Upper lobe of right lung (tissue), 1 donor: Measurements from ENCODE around the gene NTPCR. TPM values are rescaled to one million over a fixed set of nuclear protein-coding genes. Genes with fewer than 3 reads are reported as not detected.

Experiments
- ATAC-seq: fragments of 200-7000 bp; cut with Tn5 transposase; one replicate; pipeline ENCODE4 v1.9.1; 2020; ENCODE audit warnings: mild to moderate bottlenecking, moderate library complexity
- DNase-seq: peaks from one replicate; pipeline ENCODE4 v3.0.0-alpha.2; 2020
- H3K27ac ChIP-seq: fragments of 200-600 bp; one replicate; pipeline ENCODE4 v1.8.0; 2022
- H3K27me3 ChIP-seq: fragments of 200-600 bp; one replicate; pipeline ENCODE4 v1.8.0; 2022; ENCODE audit warnings: mild to moderate bottlenecking
- H3K36me3 ChIP-seq: fragments of 200-600 bp; one replicate; pipeline ENCODE4 v1.8.0; 2022
- H3K4me1 ChIP-seq: fragments of 200-600 bp; one replicate; pipeline ENCODE4 v1.8.0; 2022
- H3K4me3 ChIP-seq: fragments of 200-600 bp; one replicate; pipeline ENCODE4 v1.8.0; 2022; ENCODE audit warnings: mild to moderate bottlenecking
- H3K9me3 ChIP-seq: fragments of 200-600 bp; one replicate; pipeline ENCODE4 v1.8.0; 2022
- CTCF ChIP-seq: fragments of 200-600 bp; IDR thresholded peaks from one replicate; pipeline ENCODE4 v1.8.0; 2022; ENCODE audit warnings: antibody characterized with exemption
- intact Hi-C: fragments of 100-400 bp; cut with DNase I; formaldehyde crosslinking; loops from one replicate; pipeline ENCODE4 v1.11.0; 2022
- total RNA-seq: library from RNA; stranded (reverse); fragmentation: NEBNext Ultra II Directional; extraction: Animal tissue kit (Norgen Biotek cat#: 25700); gene quantifications from one replicate; pipeline ENCODE4 v1.2.1, GENCODE V29; 2021
- donor health status: DM: no; HTN: yes; CAD: no; lungs with severe emphysema.

Gene NTPCR
- total RNA-seq, 1 donor from 2014 or later: 28.7 TPM

- H3K27ac ChIP-seq: no peak overlapping the region
- no peak for TF ChIP-seq CTCF
- DNase-seq: no peak
- intact Hi-C loops: loop anchor here (10.0 kb wide), 1 partner anchor 597 kb away; no protein-coding TSS in a partner anchor
- no peaks in the 10 kb centered on the region for H3K27me3 ChIP-seq
- peak; percentile 65 for ATAC-seq
- no peaks in the 10 kb centered on the region for H3K36me3 ChIP-seq
- no peak overlapping the region for H3K4me3 ChIP-seq
- no peaks in the 10 kb centered on the region for H3K9me3 ChIP-seq
- no peaks in the 10 kb centered on the region for H3K4me1 ChIP-seq
Observed at GRCh38 chr1:232927830-232928505, 22.4 kb upstream of the NTPCR start.

DNA sequence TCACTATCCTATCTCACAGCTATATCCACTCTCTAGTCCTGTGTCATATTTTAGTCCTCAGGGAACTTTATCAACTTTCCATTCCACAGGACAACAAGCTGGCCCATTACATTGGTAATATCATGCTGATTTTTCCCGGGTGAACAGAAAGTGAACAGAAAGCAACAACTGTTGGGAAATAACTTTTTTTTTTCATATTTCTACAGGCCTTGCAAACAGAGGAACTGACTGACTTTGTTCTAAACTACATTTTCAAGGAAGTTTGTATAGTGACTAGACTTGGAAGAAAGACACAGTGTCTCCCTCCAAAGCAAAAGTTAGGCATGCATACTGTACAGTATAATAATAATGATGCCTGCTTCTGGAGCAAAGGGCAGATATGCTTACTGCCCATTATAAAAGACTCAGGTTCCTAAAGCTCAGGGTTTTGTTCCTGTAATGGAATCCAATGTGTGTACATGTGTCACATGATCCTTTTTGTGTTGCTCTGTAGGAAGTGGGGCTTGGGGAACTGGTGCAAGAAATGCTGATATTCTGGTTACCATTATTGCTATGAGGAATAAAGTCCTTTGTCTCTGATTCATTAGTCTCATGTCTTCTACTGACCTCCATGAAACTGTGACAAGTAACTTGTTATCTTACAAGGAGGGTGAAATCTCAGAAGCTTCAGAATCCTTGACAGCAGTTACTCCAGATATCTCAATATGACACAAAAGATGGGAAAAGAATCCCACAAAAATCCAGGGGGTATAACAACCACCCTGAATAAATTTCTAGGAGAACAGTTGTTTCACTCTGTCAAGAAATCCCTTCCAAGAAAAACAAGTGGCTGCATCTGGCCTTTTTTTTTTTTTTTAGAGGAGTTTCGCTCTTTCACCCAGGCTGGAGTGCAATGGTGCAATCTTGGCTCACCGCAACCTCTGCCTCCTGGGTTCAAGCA, 17.7 kb upstream of the NTPCR start:
- no peak for TF ChIP-seq CTCF
- DNase-seq: no peak
- no peak overlapping the region for H3K27ac ChIP-seq
- no peaks in the 10 kb centered on the region for H3K4me1 ChIP-seq
- intact Hi-C loops: no loop called here
- no peaks in the 10 kb centered on the region for H3K27me3 ChIP-seq
- ATAC-seq: peak; percentile 50
- no peaks in the 10 kb centered on the region for H3K9me3 ChIP-seq
- no peaks in the 10 kb centered on the region for H3K36me3 ChIP-seq
- no peak overlapping the region for H3K4me3 ChIP-seq

- no peak for ATAC-seq
- no peak for DNase-seq
- Histone ChIP-seq H3K36me3 (no peaks in the 10 kb centered on the region), H3K9me3 (no peaks in the 10 kb centered on the region), H3K27ac (no peak overlapping the region), H3K4me3 (no peak overlapping the region), H3K27me3 (no peaks in the 10 kb centered on the region), H3K4me1 (no peaks in the 10 kb centered on the region)
- no peak for TF ChIP-seq CTCF
- intact Hi-C loops: no loop called here
Observed at GRCh38 chr1:232936941-232937340, 13.5 kb upstream of the NTPCR start.

DNA sequence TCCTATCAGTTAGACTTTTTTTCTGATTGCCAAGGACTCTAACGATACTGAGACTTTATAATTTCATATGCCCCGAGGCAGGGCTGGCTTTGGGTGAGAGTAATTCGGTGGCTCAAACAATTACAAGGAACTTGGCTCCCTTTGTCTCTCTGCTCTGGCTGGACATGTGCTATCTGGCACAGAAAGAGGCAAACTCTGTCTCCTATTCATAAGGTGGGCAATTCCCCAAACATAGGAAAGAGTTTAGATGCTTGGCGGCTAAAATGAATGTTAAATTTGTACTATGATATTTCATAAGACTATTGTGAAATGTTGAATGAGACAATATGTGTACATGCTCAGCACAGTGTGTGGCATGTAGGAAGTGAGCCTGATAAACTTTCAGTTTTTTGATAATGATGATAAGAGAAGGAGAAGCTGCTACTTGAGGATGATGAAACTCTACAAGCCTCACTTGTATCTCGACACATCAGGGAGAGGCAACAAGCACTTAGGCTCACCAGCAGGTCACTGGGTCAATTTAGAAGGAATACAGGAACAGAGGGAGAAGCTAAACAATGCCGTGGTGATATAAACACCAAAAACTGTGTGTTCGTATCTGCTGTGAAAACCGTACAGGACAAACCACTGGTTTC, 12.6 kb upstream of the NTPCR start:
- Histone ChIP-seq H3K9me3 (no peaks in the 10 kb centered on the region), H3K36me3 (no peaks in the 10 kb centered on the region), H3K27me3 (no peaks in the 10 kb centered on the region), H3K4me3 (no peak overlapping the region), H3K27ac (no peak overlapping the region), H3K4me1 (no peaks in the 10 kb centered on the region)
- intact Hi-C loops: no loop called here
- TF ChIP-seq CTCF: no peak
- peak; percentile 48 for ATAC-seq
- DNase-seq: no peak

DNA sequence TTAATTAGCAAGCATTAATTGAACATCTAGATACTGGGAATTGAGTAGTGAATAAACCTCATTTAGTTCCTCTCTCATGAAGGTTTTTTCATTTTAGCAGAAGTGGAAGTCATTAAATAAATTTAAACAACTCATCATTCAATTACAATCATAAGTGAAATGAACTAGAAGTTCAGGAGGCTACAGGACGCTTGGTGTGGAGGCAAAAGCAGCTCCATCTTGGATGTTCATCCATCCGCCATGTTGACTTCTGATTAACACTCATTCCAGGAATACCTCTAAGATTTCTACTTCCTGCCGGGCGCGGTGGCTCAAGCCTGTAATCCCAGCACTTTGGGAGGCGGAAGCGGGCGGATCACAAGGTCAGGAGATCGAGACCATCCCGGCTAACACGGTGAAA, 11.5 kb upstream of the NTPCR start:
- Histone ChIP-seq H3K27ac (no peak overlapping the region), H3K4me1 (no peaks in the 10 kb centered on the region), H3K36me3 (no peaks in the 10 kb centered on the region), H3K27me3 (no peaks in the 10 kb centered on the region), H3K9me3 (no peaks in the 10 kb centered on the region), H3K4me3 (no peak overlapping the region)
- intact Hi-C loops: no loop called here
- TF ChIP-seq CTCF: no peak
- no peak for DNase-seq
- no peak for ATAC-seq
